Pancreas (tissue), 10 donors: ENCODE results near the gene TAF1D. TPM values are rescaled to one million over a fixed set of nuclear protein-coding genes. Genes with fewer than 3 reads are reported as not detected.
A peak's percentile ranks its signal among the peaks of the same experiment; 100 is the strongest.

Experiments
- ATAC-seq, 4 donors: fragments of 200-7000 bp; cut with Tn5 transposase; one replicate each; pipeline versions ENCODE4 v1.8.0 to v1.9.1; 2020; ENCODE audit warnings: mild to moderate bottlenecking in 4 of 4, moderate library complexity in 4 of 4
- DNase-seq, 6 donors: peaks; one replicate each; pipeline ENCODE4 v3.0.0-alpha.2; 2020
- FAIRE-seq: peaks from 2 replicates; lab custom pipeline; 2012; peaks lifted over from hg19 to GRCh38; lab: Jason Lieb, UNC
- H3K27ac ChIP-seq, 4 donors: fragments of 200-600 bp; sonication (generic); 1 replicate in 3 of 4; 2 replicates in 1 of 4; pipeline versions ENCODE4 v1.5.0 to v1.8.0; 2020
- H3K27me3 ChIP-seq, 4 donors: fragments of 200-600 bp; one replicate each; pipeline ENCODE4 v1.8.0; 2021
- H3K36me3 ChIP-seq, 3 donors: fragments of 200-600 bp; sonication (generic) in 1 of 3; one replicate each; pipeline versions ENCODE4 v1.5.0 to v1.8.0; 2020 to 2021
- H3K4me1 ChIP-seq, 3 donors: fragments of 200-600 bp; one replicate each; pipeline ENCODE4 v1.8.0; 2021
- H3K4me3 ChIP-seq, 4 donors: fragments of 200-600 bp; sonication (generic) in 2 of 4; one replicate each; pipeline versions ENCODE4 v1.5.0 to v1.8.0; 2020 to 2021
- H3K9me3 ChIP-seq, 4 donors: fragments of 200-600 bp; one replicate each; pipeline ENCODE4 v1.8.0; 2021
- WGBS, 2 donors: extraction: QIAGEN DNeasy Blood & Tissue Kit; methylation state at CpG; one replicate each; pipeline ENCODE4 v1.1.7; 2013; 5-methylcytosine and 5-hydroxymethylcytosine counted together
- intact Hi-C, 3 donors: fragments of 100-400 bp; cut with DNase I; formaldehyde crosslinking; loops; one replicate each; pipeline versions ENCODE4 v1.11.1 to v1.14.2; 2022
- polyA plus RNA-seq, 2 donors: library from polyadenylated mRNA; stranded (reverse); fragments of 200-250 nt; gene quantifications; one replicate each; pipeline ENCODE4 v1.2.3, GENCODE V29; 2013
- total RNA-seq, 6 donors: library from RNA; stranded (reverse); fragmentation: NEBNext Ultra II Directional in 4 of 6; extraction: Animal tissue kit (Norgen Biotek cat#: 25700) in 4 of 6; gene quantifications; one replicate each; pipeline versions ENCODE4 v1.2.1 to v1.2.4, GENCODE V29; 2021 to 2023
- TF ChIP-seq, protein P1 (sequence below), 4 donors: fragments of 200-600 bp; sonication (generic) in 3 of 4; IDR thresholded peaks; one replicate each; pipeline versions ENCODE4 v1.5.0 to v1.8.0; 2021; ENCODE audit warnings: antibody characterized with exemption in 4 of 4
- donor health status: healthy with polysubstance abuse.
- donor health status: DM: no; HTN: no; CAD: no; lungs with moderate emphysema.
- donor health status: DM: no; HTN: no; CAD: no.
- donor health status: control.
- donor health status: control.
- donor health status: Bipolar disorder and iron deficiency.
- donor health status: DM: yes; HTN: yes; CAD: no.
- donor health status: DM: no; HTN: no; CAD: no.
- donor health status: DM: no; HTN: no; CAD: no.
- donor health status: DM: yes; HTN: yes; CAD: no.

Gene TAF1D
- total and polyA plus RNA-seq, 8 donors, result 58.4 to 248 (median 108) TPM

GRCh38 chr11:93719310-93719709 lies 22.0 kb downstream of the TAF1D start:
- TF ChIP-seq, protein P1, sequence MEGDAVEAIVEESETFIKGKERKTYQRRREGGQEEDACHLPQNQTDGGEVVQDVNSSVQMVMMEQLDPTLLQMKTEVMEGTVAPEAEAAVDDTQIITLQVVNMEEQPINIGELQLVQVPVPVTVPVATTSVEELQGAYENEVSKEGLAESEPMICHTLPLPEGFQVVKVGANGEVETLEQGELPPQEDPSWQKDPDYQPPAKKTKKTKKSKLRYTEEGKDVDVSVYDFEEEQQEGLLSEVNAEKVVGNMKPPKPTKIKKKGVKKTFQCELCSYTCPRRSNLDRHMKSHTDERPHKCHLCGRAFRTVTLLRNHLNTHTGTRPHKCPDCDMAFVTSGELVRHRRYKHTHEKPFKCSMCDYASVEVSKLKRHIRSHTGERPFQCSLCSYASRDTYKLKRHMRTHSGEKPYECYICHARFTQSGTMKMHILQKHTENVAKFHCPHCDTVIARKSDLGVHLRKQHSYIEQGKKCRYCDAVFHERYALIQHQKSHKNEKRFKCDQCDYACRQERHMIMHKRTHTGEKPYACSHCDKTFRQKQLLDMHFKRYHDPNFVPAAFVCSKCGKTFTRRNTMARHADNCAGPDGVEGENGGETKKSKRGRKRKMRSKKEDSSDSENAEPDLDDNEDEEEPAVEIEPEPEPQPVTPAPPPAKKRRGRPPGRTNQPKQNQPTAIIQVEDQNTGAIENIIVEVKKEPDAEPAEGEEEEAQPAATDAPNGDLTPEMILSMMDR (IDR thresholded peaks at IDR 0.05), result no peak
- Histone ChIP-seq H3K36me3 (peaks cover 0 to 13% (median 5%) of the 10 kb centered on the region in 3 donors), H3K27ac (no peak overlapping the region), H3K4me3 (no peak overlapping the region), H3K9me3 (no peaks in the 10 kb centered on the region), H3K27me3 (no peaks in the 10 kb centered on the region), H3K4me1 (no peaks in the 10 kb centered on the region)
- FAIRE-seq (no peak), ATAC-seq (no peak), DNase-seq (no peak)
- 78 to 81% methylated on average over 4 of the region's 4 CpGs for WGBS, 2 donors
- intact Hi-C loops, result no loop called here

- TF ChIP-seq, protein P1 (IDR thresholded peaks at IDR 0.05), result no peak
- ATAC-seq, result no peak
- Histone ChIP-seq H3K27ac (no peak overlapping the region), H3K27me3 (no peaks in the 10 kb centered on the region), H3K4me1 (no peaks in the 10 kb centered on the region), H3K4me3 (no peak overlapping the region), H3K36me3 (peaks cover 0 to 8% (median 5%) of the 10 kb centered on the region in 3 donors), H3K9me3 (no peaks in the 10 kb centered on the region)
- no peak for DNase-seq
- no peak for FAIRE-seq
- WGBS, 2 donors, result 91% methylated on average over 4 of the region's 4 CpGs
- intact Hi-C loops, result no loop called here
Observed at GRCh38 chr11:93718057-93718563, 23.2 kb downstream of the TAF1D start.

- 93 to 98% methylated on average over 1 of the region's 1 CpG for WGBS, 2 donors
- DNase-seq, result no peak
- Histone ChIP-seq H3K9me3 (no peaks in the 10 kb centered on the region), H3K4me1 (no peaks in the 10 kb centered on the region), H3K4me3 (no peak overlapping the region), H3K27ac (no peak overlapping the region), H3K27me3 (no peaks in the 10 kb centered on the region), H3K36me3 (peaks cover 0 to 5% (median 2%) of the 10 kb centered on the region in 3 donors)
- intact Hi-C loops, result no loop called here
- no peak for FAIRE-seq
- no peak for ATAC-seq
- TF ChIP-seq, protein P1 (IDR thresholded peaks at IDR 0.05), result no peak
Observed at GRCh38 chr11:93717501-93717900, 23.8 kb downstream of the TAF1D start.

GRCh38 chr11:93715797-93716396 lies 25.4 kb downstream of the TAF1D start:
- no peaks in the 10 kb centered on the region for H3K36me3 ChIP-seq
- no peak for FAIRE-seq

DNA sequence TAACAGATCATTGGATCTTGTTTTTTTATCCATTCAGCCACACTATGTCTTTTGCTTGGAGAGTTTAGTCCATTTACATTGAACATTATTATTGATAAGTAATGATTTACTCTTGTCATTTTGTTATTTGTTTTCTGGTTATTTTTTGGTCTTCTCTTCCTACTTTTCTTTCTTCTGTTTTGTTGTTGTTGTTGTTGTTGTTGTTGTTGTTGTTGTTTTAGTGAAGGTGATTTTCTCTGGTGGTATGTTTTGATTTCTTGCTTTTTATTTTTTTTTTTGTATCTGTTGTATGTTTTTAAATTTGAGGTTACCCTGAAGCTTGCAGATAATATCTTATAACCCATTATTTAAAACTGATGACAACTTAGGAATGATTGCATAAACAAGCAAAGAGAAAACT lies 28.6 kb downstream of the TAF1D start:
- Histone ChIP-seq H3K27ac (no peak overlapping the region), H3K4me1 (no peaks in the 10 kb centered on the region), H3K4me3 (no peak overlapping the region), H3K27me3 (no peaks in the 10 kb centered on the region), H3K36me3 (peaks cover 0 to 9% (median 0%) of the 10 kb centered on the region in 3 donors), H3K9me3 (no peaks in the 10 kb centered on the region)
- DNase-seq (no peak), ATAC-seq (no peak), FAIRE-seq (peak; percentile 57)
- TF ChIP-seq, protein P1 (IDR thresholded peaks at IDR 0.05), result no peak
- intact Hi-C loops, result no loop called here

More at GRCh38 chr11:93715797-93716396, 25.4 kb downstream of the TAF1D start:
- H3K4me1 ChIP-seq, result no peaks in the 10 kb centered on the region
- DNase-seq (no peak), ATAC-seq (no peak)
- no peaks in the 10 kb centered on the region for H3K9me3 ChIP-seq
- 95 to 98% methylated on average over 4 of the region's 4 CpGs for WGBS, 2 donors
- no peak overlapping the region for H3K4me3 ChIP-seq
- H3K27ac ChIP-seq, result no peak overlapping the region
- no peaks in the 10 kb centered on the region for H3K27me3 ChIP-seq
- intact Hi-C loops, result no loop called here
- TF ChIP-seq, protein P1 (IDR thresholded peaks at IDR 0.05), result no peak
